HG03108 (cell line): ENCODE measurements around the gene MOB3B.

ENCODE experiments used
- ATAC-seq: cut with Tn5 transposase; IDR thresholded peaks from one replicate; pipeline ENCODE4 v1.9.1; 2021; ENCODE audit warnings: moderate library complexity; ENCODE audit not compliant: unreplicated experiment

MOB3B gene

GRCh38 chr9:27369591-27369990 is 160.0 kb downstream of the MOB3B start:
- ATAC-seq = no peak

- ATAC-seq = no peak
These were observed 161.2 kb downstream of the MOB3B start for GRCh38 chr9:27368316-27368985.

- ATAC-seq = no peak
These were observed 161.7 kb downstream of the MOB3B start for GRCh38 chr9:27367921-27368315.

GRCh38 chr9:27367175-27367798 is 162.3 kb downstream of the MOB3B start:
- peak; percentile 79 for ATAC-seq

- peak; percentile 68 for ATAC-seq
These were observed 163.8 kb downstream of the MOB3B start for GRCh38 chr9:27365707-27366376.

- ATAC-seq = no peak
These were observed 167.0 kb downstream of the MOB3B start for GRCh38 chr9:27362447-27363210.

GRCh38 chr9:27361492-27361891 is 168.1 kb downstream of the MOB3B start:
- no peak for ATAC-seq

- no peak for ATAC-seq
These were observed 169.9 kb downstream of the MOB3B start for GRCh38 chr9:27359763-27360162.

GRCh38 chr9:27358007-27358406 is 171.6 kb downstream of the MOB3B start:
- ATAC-seq = no peak

GRCh38 chr9:27356446-27356845 is 173.2 kb downstream of the MOB3B start:
- no peak for ATAC-seq

- no peak for ATAC-seq
These were observed 174.4 kb downstream of the MOB3B start for GRCh38 chr9:27355166-27355565.

GRCh38 chr9:27353474-27354229 is 176.0 kb downstream of the MOB3B start:
- peak; percentile 88 for ATAC-seq

GRCh38 chr9:27353166-27353473 is 176.5 kb downstream of the MOB3B start:
- no peak for ATAC-seq

GRCh38 chr9:27352457-27353165 is 177.0 kb downstream of the MOB3B start:
- no peak for ATAC-seq

- no peak for ATAC-seq
These were observed 178.2 kb downstream of the MOB3B start for GRCh38 chr9:27351438-27351837.

GRCh38 chr9:27350382-27350976 is 179.1 kb downstream of the MOB3B start:
- no peak for ATAC-seq

GRCh38 chr9:27349698-27350080 is 179.9 kb downstream of the MOB3B start:
- ATAC-seq = no peak

GRCh38 chr9:27348785-27349697 is 180.6 kb downstream of the MOB3B start:
- no peak for ATAC-seq

GRCh38 chr9:27347889-27348288 is 181.7 kb downstream of the MOB3B start:
- no peak for ATAC-seq
